Measurements from ENCODE around the gene EIF5A2. TPM values are rescaled to one million over a fixed set of nuclear protein-coding genes. Genes with fewer than 3 reads are reported as not detected.

EIF5A2 gene
- total and polyA plus RNA-seq, 2 donors (not counting 1 experiment from before 2014, with no cell fraction given), result 1.7 to 4.1 TPM

GRCh38 chr3:170869239-170869590 is 39.2 kb downstream of the EIF5A2 start:
- DNase-seq (no peak), ATAC-seq (ENCODE audit: low read depth) (no peak)
- Histone ChIP-seq H3K9ac (ENCODE audit: low read length) (peak overlapping the region; percentile 79), H2AFZ (ENCODE audit: insufficient read depth, low read depth, low read length, poor library complexity, severe bottlenecking) (peak overlapping the region; percentile 79), H3K27me3 (replicated peaks in 1 of 4; ENCODE audit: control extremely low read depth in 1 of 4, control insufficient read depth in 3 of 4, insufficient read depth in 4 of 4, low read length in 3 of 4) (no peaks in the 10 kb centered on the region), H3K4me3 (ENCODE audit: control extremely low read depth in 1 of 5, extremely low read depth in 1 of 5, insufficient read depth in 1 of 5, low read depth in 2 of 5, low read length in 4 of 5) (peak overlapping the region; percentile 67 to 98 (median 92)), H3K79me2 (ENCODE audit: control insufficient read depth, insufficient read depth, low read length) (peaks cover 21% of the 10 kb centered on the region), H3K27ac (ENCODE audit: low read length in 2 of 2) (peak overlapping the region; percentile 93 to 98), H3K4me1 (ENCODE audit: control insufficient read depth in 2 of 2, insufficient read depth in 2 of 2, low read length in 2 of 2) (peaks cover 32 to 36% of the 10 kb centered on the region in 2 donors), H3K9me3 (ENCODE audit: control extremely low read depth in 1 of 3, control insufficient read depth in 2 of 3, insufficient read depth in 1 of 3, low read length in 2 of 3) (peaks cover 0 to 8% (median 0%) of the 10 kb centered on the region in 3 donors), H3K36me3 (replicated peaks in 1 of 2; ENCODE audit: control extremely low read depth in 1 of 2, control insufficient read depth in 1 of 2, extremely low read depth in 1 of 2, insufficient read depth in 2 of 2, low read length in 1 of 2) (peaks cover 12 to 36% of the 10 kb centered on the region in 2 experiments), H3K4me2 (replicated peaks; ENCODE audit: low read depth, low read length, poor library complexity, severe bottlenecking) (peak overlapping the region; percentile 77), H4K20me1 (ENCODE audit: control insufficient read depth, insufficient read depth, low read length, poor library complexity, severe bottlenecking) (peaks cover 14% of the 10 kb centered on the region)
- ChIA-PET CTCF (interaction anchor here (0.8 to 1.7 kb wide), 2 partner anchors 56 to 58 kb away, joined by 3 to 11 read pairs; no protein-coding TSS in a partner anchor), POLR2A (interaction anchor here (1.2 to 1.5 kb wide), 3 partner anchors 21 to 512 kb away, joined by 3 to 5 read pairs (median 4); partner anchors contain the start of genes EIF5A2 and SKIL)
- Mint-ChIP-seq H3K9me3 (ENCODE audit: insufficient read depth) (no peaks in the 10 kb centered on the region), H3K4me1 (peaks cover 30% of the 10 kb centered on the region), H3K27ac (peak overlapping the region; percentile 97), H3K27me3 (no peaks in the 10 kb centered on the region), H3K4me3 (peak overlapping the region; percentile 95)
- WGBS (ENCODE audit: insufficient coverage), result 20% methylated on average over 1 of the region's 2 CpGs
- TF ChIP-seq CTCF (IDR thresholded peaks at IDR 0.05), result no peak
- TF ChIP-seq EZH2 (IDR thresholded peaks at IDR 0.05; ENCODE audit: borderline replicate concordance, insufficient read depth, low read depth, low read length, poor library complexity, severe bottlenecking), result no peak
- intact Hi-C loops (cut with micrococcal nuclease), result no loop called here

GRCh38 chr3:170868577-170869238 is 39.7 kb downstream of the EIF5A2 start:
- Mint-ChIP-seq H3K9me3 (ENCODE audit: insufficient read depth) (no peaks in the 10 kb centered on the region), H3K27ac (peak overlapping the region; percentile 97), H3K4me3 (peak overlapping the region; percentile 95), H3K4me1 (peaks cover 30% of the 10 kb centered on the region), H3K27me3 (no peaks in the 10 kb centered on the region)
- peaks cover 14% of the 10 kb centered on the region for H4K20me1 ChIP-seq (ENCODE audit: control insufficient read depth, insufficient read depth, low read length, poor library complexity, severe bottlenecking)
- DNase-seq (no peak), ATAC-seq (ENCODE audit: low read depth) (no peak)
- CTCF ChIA-PET, result interaction anchor here (1.0 to 1.7 kb wide), 2 partner anchors 57 to 455 kb away, joined by 3 to 11 read pairs; no protein-coding TSS in a partner anchor
- peak overlapping the region; percentile 67 to 98 (median 92) for H3K4me3 ChIP-seq (ENCODE audit: control extremely low read depth in 1 of 5, extremely low read depth in 1 of 5, insufficient read depth in 1 of 5, low read depth in 2 of 5, low read length in 4 of 5)
- H3K9ac ChIP-seq (ENCODE audit: low read length), result peak overlapping the region; percentile 79
- H3K27ac ChIP-seq (ENCODE audit: low read length in 2 of 2), result peak overlapping the region; percentile 93 to 98
- H3K27me3 ChIP-seq (replicated peaks in 1 of 4; ENCODE audit: control extremely low read depth in 1 of 4, control insufficient read depth in 3 of 4, insufficient read depth in 4 of 4, low read length in 3 of 4), result no peaks in the 10 kb centered on the region
- H3K9me3 ChIP-seq (ENCODE audit: control extremely low read depth in 1 of 3, control insufficient read depth in 2 of 3, insufficient read depth in 1 of 3, low read length in 2 of 3), result peaks cover 0 to 8% (median 0%) of the 10 kb centered on the region in 3 donors
- WGBS (ENCODE audit: insufficient coverage), result 80% methylated on average over 2 of the region's 9 CpGs
- POLR2A ChIA-PET, result interaction anchor here (0.6 to 1.2 kb wide), 3 partner anchors 511 to 1100 kb away, joined by 3 to 5 read pairs (median 4); partner anchors contain the start of genes ACTRT3 and SKIL
- H3K4me1 ChIP-seq (ENCODE audit: control insufficient read depth in 2 of 2, insufficient read depth in 2 of 2, low read length in 2 of 2), result peaks cover 32 to 36% of the 10 kb centered on the region in 2 donors
- intact Hi-C loops (cut with micrococcal nuclease), result no loop called here
- H3K4me2 ChIP-seq (replicated peaks; ENCODE audit: low read depth, low read length, poor library complexity, severe bottlenecking), result peak overlapping the region; percentile 77
- peaks cover 13 to 36% of the 10 kb centered on the region in 2 experiments for H3K36me3 ChIP-seq (replicated peaks in 1 of 2; ENCODE audit: control extremely low read depth in 1 of 2, control insufficient read depth in 1 of 2, extremely low read depth in 1 of 2, insufficient read depth in 2 of 2, low read length in 1 of 2)
- TF ChIP-seq CTCF (IDR thresholded peaks at IDR 0.05) (no peak), EZH2 (IDR thresholded peaks at IDR 0.05; ENCODE audit: borderline replicate concordance, insufficient read depth, low read depth, low read length, poor library complexity, severe bottlenecking) (no peak)
- peaks cover 21% of the 10 kb centered on the region for H3K79me2 ChIP-seq (ENCODE audit: control insufficient read depth, insufficient read depth, low read length)
- H2AFZ ChIP-seq (ENCODE audit: insufficient read depth, low read depth, low read length, poor library complexity, severe bottlenecking), result no peak overlapping the region
